Measurements from ENCODE around the gene TOMM70.
"Not testable (repeated sequence)": the region's sequence is repeated elsewhere in the genome, so short reads cannot be mapped to it uniquely, and the experiment has no call there.

The TOMM70 gene

GRCh38 chr3:100400780-100401673, at the start of gene TOMM70, which contains the start of gene LNP1:
TSS of gene TOMM70 (minus strand) at chr3:100401089. CDS start at chr3:100400949, 140 bp downstream.
TSS of gene LNP1 (plus strand) at chr3:100401539. CDS start at chr3:100429730, 28,191 bp downstream.
- DNase-seq, result peak; percentile 98

GRCh38 chr3:100449214-100449613, 48.3 kb upstream of the TOMM70 start:
- no peak for DNase-seq

- DNase-seq, result no peak
Observed at GRCh38 chr3:100448079-100448478, 47.2 kb upstream of the TOMM70 start.

GRCh38 chr3:100447067-100447466, 46.2 kb upstream of the TOMM70 start:
- not testable (repeated sequence) for DNase-seq

- DNase-seq, result no peak
Observed at GRCh38 chr3:100443690-100444089, 42.8 kb upstream of the TOMM70 start.

- no peak for DNase-seq
Observed at GRCh38 chr3:100440895-100441294, 40.0 kb upstream of the TOMM70 start.

- DNase-seq, result no peak
Observed at GRCh38 chr3:100438623-100438974, 37.7 kb upstream of the TOMM70 start.

- no peak for DNase-seq
Observed at GRCh38 chr3:100437721-100438622, 37.1 kb upstream of the TOMM70 start.

GRCh38 chr3:100436951-100437350, 36.1 kb upstream of the TOMM70 start:
- no peak for DNase-seq

- no peak for DNase-seq
Observed at GRCh38 chr3:100429187-100429716, 28.4 kb upstream of the TOMM70 start.

GRCh38 chr3:100427699-100428098, 26.8 kb upstream of the TOMM70 start:
- DNase-seq, result no peak

- no peak for DNase-seq
Observed at GRCh38 chr3:100426067-100426682, 25.3 kb upstream of the TOMM70 start.

- no peak for DNase-seq
Observed at GRCh38 chr3:100425316-100425715, 24.4 kb upstream of the TOMM70 start.

GRCh38 chr3:100424261-100424660, 23.4 kb upstream of the TOMM70 start:
- DNase-seq, result no peak

- no peak for DNase-seq
Observed at GRCh38 chr3:100423611-100424010, 22.7 kb upstream of the TOMM70 start.

GRCh38 chr3:100420885-100421284, 20.0 kb upstream of the TOMM70 start:
- no peak for DNase-seq

GRCh38 chr3:100419406-100419805, 18.5 kb upstream of the TOMM70 start:
- DNase-seq, result no peak

- no peak for DNase-seq
Observed at GRCh38 chr3:100416863-100417262, 16.0 kb upstream of the TOMM70 start.

GRCh38 chr3:100416176-100416575, 15.3 kb upstream of the TOMM70 start:
- no peak for DNase-seq

GRCh38 chr3:100413613-100414012, 12.7 kb upstream of the TOMM70 start:
- no peak for DNase-seq

- no peak for DNase-seq
Observed at GRCh38 chr3:100412912-100413590, 12.2 kb upstream of the TOMM70 start.

All from right forelimb (tissue), 1 donor.